ENCODE data around the gene NEXN. TPM values are rescaled to one million over a fixed set of nuclear protein-coding genes. Genes with fewer than 3 reads are reported as not detected.
"Not testable (repeated sequence)": the region's sequence is repeated elsewhere in the genome, so short reads cannot be mapped to it uniquely, and the experiment has no call there.

NEXN gene
- total and polyA plus RNA-seq, 2 of the 13 experiments (the other 11 are each of a cell fraction or from before 2014, with no cell fraction given): 0.07 to 0.97 TPM

DNA sequence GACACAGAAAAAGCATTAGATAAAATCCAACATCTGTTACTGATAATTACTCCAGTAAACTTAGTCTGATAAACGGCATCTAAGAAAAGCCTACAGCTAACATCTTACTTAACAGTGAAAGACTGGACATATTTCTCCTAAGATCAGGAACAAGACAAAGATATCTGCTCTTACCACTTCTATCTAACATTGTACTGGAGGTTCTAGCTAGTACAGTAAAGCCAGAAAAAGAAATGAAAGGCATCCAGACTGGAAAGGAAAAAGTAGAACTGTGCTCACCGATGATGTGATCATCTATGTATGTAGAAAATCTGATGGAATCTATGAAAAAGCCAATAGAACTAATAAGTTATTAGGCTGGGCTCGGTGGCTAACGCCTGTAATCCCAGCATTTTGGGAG, 21.7 kb downstream of the NEXN start:
- POLR2A ChIA-PET: no interaction called here
- 88% methylated on average over 4 of the region's 4 CpGs for WGBS (ENCODE audit: low lambda C conversion rate)
- H3K27me3 ChIP-seq (ENCODE audit: control insufficient read depth in 1 of 2, insufficient read depth in 2 of 2, low read length in 2 of 2): no peaks in the 10 kb centered on the region
- DNase-seq (ENCODE audit: low spot score) (no peak), ATAC-seq (no peak), FAIRE-seq (no peak)
- CTCF ChIA-PET (ENCODE audit: low intra/inter-chr PET ratio, low total read pairs): no interaction called here
- no peaks in the 10 kb centered on the region for H3K4me1 ChIP-seq (ENCODE audit: insufficient read depth, low read length)
- H3K9ac ChIP-seq (ENCODE audit: insufficient read depth, low read depth, low read length): no peak overlapping the region
- H3K4me2 ChIP-seq (ENCODE audit: low read depth, low read length): no peak overlapping the region
- no peaks in the 10 kb centered on the region for H3K36me3 ChIP-seq (replicated peaks in 1 of 2; ENCODE audit: control insufficient read depth in 1 of 2, insufficient read depth in 2 of 2, low read length in 2 of 2)
- no peaks in the 10 kb centered on the region for H4K20me1 ChIP-seq (ENCODE audit: insufficient read depth, low read length)
- TF ChIP-seq, protein P1, sequence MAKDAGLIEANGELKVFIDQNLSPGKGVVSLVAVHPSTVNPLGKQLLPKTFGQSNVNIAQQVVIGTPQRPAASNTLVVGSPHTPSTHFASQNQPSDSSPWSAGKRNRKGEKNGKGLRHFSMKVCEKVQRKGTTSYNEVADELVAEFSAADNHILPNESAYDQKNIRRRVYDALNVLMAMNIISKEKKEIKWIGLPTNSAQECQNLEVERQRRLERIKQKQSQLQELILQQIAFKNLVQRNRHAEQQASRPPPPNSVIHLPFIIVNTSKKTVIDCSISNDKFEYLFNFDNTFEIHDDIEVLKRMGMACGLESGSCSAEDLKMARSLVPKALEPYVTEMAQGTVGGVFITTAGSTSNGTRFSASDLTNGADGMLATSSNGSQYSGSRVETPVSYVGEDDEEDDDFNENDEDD (CRISPR knock-in tag; IDR thresholded peaks at IDR 0.05; ENCODE audit: borderline replicate concordance): no peak
- TF ChIP-seq, protein P2, sequence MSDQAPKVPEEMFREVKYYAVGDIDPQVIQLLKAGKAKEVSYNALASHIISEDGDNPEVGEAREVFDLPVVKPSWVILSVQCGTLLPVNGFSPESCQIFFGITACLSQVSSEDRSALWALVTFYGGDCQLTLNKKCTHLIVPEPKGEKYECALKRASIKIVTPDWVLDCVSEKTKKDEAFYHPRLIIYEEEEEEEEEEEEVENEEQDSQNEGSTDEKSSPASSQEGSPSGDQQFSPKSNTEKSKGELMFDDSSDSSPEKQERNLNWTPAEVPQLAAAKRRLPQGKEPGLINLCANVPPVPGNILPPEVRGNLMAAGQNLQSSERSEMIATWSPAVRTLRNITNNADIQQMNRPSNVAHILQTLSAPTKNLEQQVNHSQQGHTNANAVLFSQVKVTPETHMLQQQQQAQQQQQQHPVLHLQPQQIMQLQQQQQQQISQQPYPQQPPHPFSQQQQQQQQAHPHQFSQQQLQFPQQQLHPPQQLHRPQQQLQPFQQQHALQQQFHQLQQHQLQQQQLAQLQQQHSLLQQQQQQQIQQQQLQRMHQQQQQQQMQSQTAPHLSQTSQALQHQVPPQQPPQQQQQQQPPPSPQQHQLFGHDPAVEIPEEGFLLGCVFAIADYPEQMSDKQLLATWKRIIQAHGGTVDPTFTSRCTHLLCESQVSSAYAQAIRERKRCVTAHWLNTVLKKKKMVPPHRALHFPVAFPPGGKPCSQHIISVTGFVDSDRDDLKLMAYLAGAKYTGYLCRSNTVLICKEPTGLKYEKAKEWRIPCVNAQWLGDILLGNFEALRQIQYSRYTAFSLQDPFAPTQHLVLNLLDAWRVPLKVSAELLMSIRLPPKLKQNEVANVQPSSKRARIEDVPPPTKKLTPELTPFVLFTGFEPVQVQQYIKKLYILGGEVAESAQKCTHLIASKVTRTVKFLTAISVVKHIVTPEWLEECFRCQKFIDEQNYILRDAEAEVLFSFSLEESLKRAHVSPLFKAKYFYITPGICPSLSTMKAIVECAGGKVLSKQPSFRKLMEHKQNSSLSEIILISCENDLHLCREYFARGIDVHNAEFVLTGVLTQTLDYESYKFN (CRISPR knock-in tag; conservative IDR thresholded peaks at IDR 0.05): no peak
- no peak overlapping the region for H3K27ac ChIP-seq (ENCODE audit: extremely low read length, insufficient read depth, low read length)
- H3K4me3 ChIP-seq (replicated peaks in 1 of 3; ENCODE audit: insufficient read depth in 1 of 3, low read depth in 2 of 3, low read length in 3 of 3): no peak overlapping the region
- H3K9me3 ChIP-seq (ENCODE audit: low read length): no peaks in the 10 kb centered on the region
- intact Hi-C loops (cut with micrococcal nuclease; ENCODE audit: unreplicated experiment): no loop called here
- in situ Hi-C loops (cut with HindIII; ENCODE audit: extremely low pct_ligation_motif_present, low pct_unique_long_range_greater_than_20kb): no loop called here
- H3K79me2 ChIP-seq (ENCODE audit: insufficient read depth, low read length): no peaks in the 10 kb centered on the region
- H2AFZ ChIP-seq (ENCODE audit: low read length): no peak overlapping the region
- no TSS peak for BruUV-seq (replicated peaks)

DNA sequence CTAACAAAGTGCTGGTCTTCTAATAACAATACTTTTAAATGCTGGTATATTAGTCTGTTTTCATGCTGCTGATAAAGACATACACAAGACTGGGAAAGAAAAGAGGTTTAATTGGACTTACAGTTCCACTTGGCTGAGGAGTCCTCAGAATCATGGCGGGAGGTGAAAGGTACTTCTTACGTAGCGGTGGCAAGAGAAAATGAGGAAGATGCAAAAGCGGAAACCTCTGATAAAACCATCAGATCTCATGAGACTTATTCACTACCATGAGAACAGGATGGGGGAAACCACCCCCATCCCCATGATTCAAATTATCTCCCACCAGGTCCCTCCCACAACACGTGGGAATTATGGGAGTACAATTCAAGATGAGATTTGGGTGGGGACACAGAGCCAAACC, 30.5 kb downstream of the NEXN start:
- POLR2A ChIA-PET; H3K27ac ChIP-seq (ENCODE audit: extremely low read length, insufficient read depth, low read length); intact Hi-C loops (cut with micrococcal nuclease; ENCODE audit: unreplicated experiment); H3K79me2 ChIP-seq (ENCODE audit: insufficient read depth, low read length); FAIRE-seq; H3K36me3 ChIP-seq (replicated peaks in 1 of 2; ENCODE audit: control insufficient read depth in 1 of 2, insufficient read depth in 2 of 2, low read length in 2 of 2); DNase-seq (ENCODE audit: low spot score); CTCF ChIA-PET (ENCODE audit: low intra/inter-chr PET ratio, low total read pairs); H3K27me3 ChIP-seq (ENCODE audit: control insufficient read depth in 1 of 2, insufficient read depth in 2 of 2, low read length in 2 of 2); H3K9me3 ChIP-seq (ENCODE audit: low read length); ATAC-seq; H3K4me3 ChIP-seq (replicated peaks in 1 of 3; ENCODE audit: insufficient read depth in 1 of 3, low read depth in 2 of 3, low read length in 3 of 3); in situ Hi-C loops (cut with HindIII; ENCODE audit: extremely low pct_ligation_motif_present, low pct_unique_long_range_greater_than_20kb); H4K20me1 ChIP-seq (ENCODE audit: insufficient read depth, low read length); H2AFZ ChIP-seq (ENCODE audit: low read length); BruUV-seq (replicated peaks); H3K4me1 ChIP-seq (ENCODE audit: insufficient read depth, low read length); H3K9ac ChIP-seq (ENCODE audit: insufficient read depth, low read depth, low read length); H3K4me2 ChIP-seq (ENCODE audit: low read depth, low read length): not testable (repeated sequence)
- 86% methylated on average over 5 of the region's 5 CpGs for WGBS (ENCODE audit: low lambda C conversion rate)

All from HepG2 (cell line).